Muscle of back (tissue), 11 donors: Measurements from ENCODE around the gene NCKIPSD. TPM values are rescaled to one million over a fixed set of nuclear protein-coding genes. Genes with fewer than 3 reads are reported as not detected.

Source experiments
- DNase-seq, 3 donors: peaks; one replicate each; pipeline versions ENCODE4 v3.0.0 to v3.0.0-alpha.2; 2013
- polyA plus RNA-seq, 10 donors: library from polyadenylated mRNA; unstranded; fragments of 120-200 nt; gene quantifications; one replicate each; pipeline ENCODE4 v1.2.1, GENCODE V29; 2013; ENCODE audit not compliant: insufficient read length in 10 of 10

NCKIPSD gene
- polyA plus RNA-seq, 10 donors, result 5.9 to 11.2 (median 7.8) TPM

- DNase-seq, result no peak
Measured at GRCh38 chr3:48650723-48651122, 35.0 kb downstream of the NCKIPSD start.

GRCh38 chr3:48648188-48648850, 37.4 kb downstream of the NCKIPSD start:
- no peak for DNase-seq

- no peak for DNase-seq
Measured at GRCh38 chr3:48647714-48648113, 38.0 kb downstream of the NCKIPSD start.

GRCh38 chr3:48644898-48645760, 40.6 kb downstream of the NCKIPSD start:
- no peak for DNase-seq

GRCh38 chr3:48642605-48643004, 43.1 kb downstream of the NCKIPSD start:
- DNase-seq, result no peak

- no peak for DNase-seq
Measured at GRCh38 chr3:48641396-48641795, 44.3 kb downstream of the NCKIPSD start.

- DNase-seq, result no peak
Measured at GRCh38 chr3:48639944-48640606, 45.6 kb downstream of the NCKIPSD start.

- DNase-seq, result no peak
Measured at GRCh38 chr3:48637305-48637704, 48.4 kb downstream of the NCKIPSD start.

GRCh38 chr3:48636149-48636655, 49.5 kb downstream of the NCKIPSD start:
- DNase-seq, result peak in 2 of 3 donors; percentile 17 to 52

GRCh38 chr3:48635222-48636021, 50.3 kb downstream of the NCKIPSD start, which contains the start of gene SLC26A6:
Gene SLC26A6, minus strand, starts transcription at chr3:48635461. Its CDS starts 68 bp downstream, at chr3:48635393.
- DNase-seq, result peak; percentile 95 to 99 (median 98)

- peak; percentile 23 to 68 (median 24) for DNase-seq
Measured at GRCh38 chr3:48634661-48635221, 51.0 kb downstream of the NCKIPSD start.

- no peak for DNase-seq
Measured at GRCh38 chr3:48633743-48634142, 52.0 kb downstream of the NCKIPSD start.

GRCh38 chr3:48633256-48633655, 52.5 kb downstream of the NCKIPSD start:
- DNase-seq, result no peak

GRCh38 chr3:48631516-48632448, 53.9 kb downstream of the NCKIPSD start:
- DNase-seq, result no peak

GRCh38 chr3:48630833-48631232, 54.9 kb downstream of the NCKIPSD start:
- DNase-seq, result no peak

GRCh38 chr3:48630407-48630806, 55.3 kb downstream of the NCKIPSD start:
- DNase-seq, result no peak

GRCh38 chr3:48629894-48630293, 55.8 kb downstream of the NCKIPSD start:
- no peak for DNase-seq

GRCh38 chr3:48628277-48629017, 57.3 kb downstream of the NCKIPSD start:
- DNase-seq, result no peak

GRCh38 chr3:48625600-48625999, 60.1 kb downstream of the NCKIPSD start:
- DNase-seq, result no peak
